Suppressor macrophage treated with lipopolysaccharide for 1 hour (primary cell): ENCODE measurements around the gene TMX3.

Experiments
- DNase-seq, 3 donors: peaks; one replicate each; pipeline ENCODE4 v3.0.0-alpha.2; 2020 to 2022

Gene TMX3

GRCh38 chr18:68713131-68713530, 1.8 kb downstream of the TMX3 start:
- DNase-seq = no peak

GRCh38 chr18:68707646-68708045, 7.3 kb downstream of the TMX3 start:
- DNase-seq = no peak

- no peak for DNase-seq
Measured at GRCh38 chr18:68705119-68705518, 9.8 kb downstream of the TMX3 start.

- DNase-seq = no peak
Measured at GRCh38 chr18:68703326-68703725, 11.6 kb downstream of the TMX3 start.

- DNase-seq = no peak
Measured at GRCh38 chr18:68701353-68701752, 13.6 kb downstream of the TMX3 start.

- DNase-seq = no peak
Measured at GRCh38 chr18:68699043-68699442, 15.9 kb downstream of the TMX3 start.

GRCh38 chr18:68696937-68697336, 18.0 kb downstream of the TMX3 start:
- DNase-seq = no peak

- no peak for DNase-seq
Measured at GRCh38 chr18:68694316-68694715, 20.6 kb downstream of the TMX3 start.

- DNase-seq = no peak
Measured at GRCh38 chr18:68693091-68693815, 21.7 kb downstream of the TMX3 start.

GRCh38 chr18:68679528-68679927, 35.4 kb downstream of the TMX3 start:
- DNase-seq = peak in 1 of 3 donors; percentile 10

- no peak for DNase-seq
Measured at GRCh38 chr18:68676913-68677312, 38.0 kb downstream of the TMX3 start.

GRCh38 chr18:68667121-68667520, 47.8 kb downstream of the TMX3 start:
- DNase-seq = no peak

GRCh38 chr18:68666381-68666780, 48.5 kb downstream of the TMX3 start:
- DNase-seq = no peak

GRCh38 chr18:68665628-68666027, 49.3 kb downstream of the TMX3 start:
- peak; percentile 14 to 45 (median 37) for DNase-seq

GRCh38 chr18:68662754-68663153, 52.2 kb downstream of the TMX3 start:
- DNase-seq = no peak

GRCh38 chr18:68660354-68661183, 54.3 kb downstream of the TMX3 start:
- DNase-seq = peak; percentile 32 to 61 (median 52)

GRCh38 chr18:68648191-68648590, 66.7 kb downstream of the TMX3 start:
- no peak for DNase-seq

- no peak for DNase-seq
Measured at GRCh38 chr18:68642003-68642402, 72.9 kb downstream of the TMX3 start.

- no peak for DNase-seq
Measured at GRCh38 chr18:68640861-68641260, 74.0 kb downstream of the TMX3 start.

- DNase-seq = no peak
Measured at GRCh38 chr18:68638613-68639012, 76.3 kb downstream of the TMX3 start.

GRCh38 chr18:68627812-68628211, 87.1 kb downstream of the TMX3 start:
- DNase-seq = no peak
